Vagina (tissue), 2 donors: ENCODE data around the gene ARID3A.

Source experiments
- CTCF ChIP-seq, 3 experiments: fragments of 450-650 bp in 2 of 3; fragments of 200-600 bp in 1 of 3; sonication (generic) in 1 of 3; IDR thresholded peaks; one replicate each; pipeline ENCODE4 v1.5.1; 2017 to 2019; ENCODE audit warnings: antibody characterized with exemption in 3 of 3, mild to moderate bottlenecking in 2 of 3, moderate library complexity in 2 of 3
- POLR2A ChIP-seq, 2 donors: fragments of 450-650 bp; IDR thresholded peaks; one replicate each; pipeline ENCODE4 v1.6.1; 2017; ENCODE audit warnings: antibody characterized with exemption in 2 of 2, mild to moderate bottlenecking in 2 of 2, moderate library complexity in 2 of 2
- POLR2AphosphoS5 ChIP-seq, 2 donors: sonication (generic); formaldehyde crosslinking; IDR thresholded peaks; one replicate each; pipeline ENCODE4 v1.9.0; 2017; ENCODE audit warnings: antibody characterized with exemption in 2 of 2, mild to moderate bottlenecking in 2 of 2, low read depth in 1 of 2; ENCODE audit not compliant: insufficient read depth in 1 of 2

GRCh38 chr19:966485-967088 is 40.8 kb downstream of the ARID3A start:
- TF ChIP-seq CTCF (IDR thresholded peaks at IDR 0.05) (no peak), POLR2AphosphoS5 (IDR thresholded peaks at IDR 0.05; ENCODE audit: insufficient read depth in 1 of 2, low read depth in 1 of 2) (no peak), POLR2A (IDR thresholded peaks at IDR 0.05) (no peak)
